ENCODE measurements around the gene ART5.

DNA sequence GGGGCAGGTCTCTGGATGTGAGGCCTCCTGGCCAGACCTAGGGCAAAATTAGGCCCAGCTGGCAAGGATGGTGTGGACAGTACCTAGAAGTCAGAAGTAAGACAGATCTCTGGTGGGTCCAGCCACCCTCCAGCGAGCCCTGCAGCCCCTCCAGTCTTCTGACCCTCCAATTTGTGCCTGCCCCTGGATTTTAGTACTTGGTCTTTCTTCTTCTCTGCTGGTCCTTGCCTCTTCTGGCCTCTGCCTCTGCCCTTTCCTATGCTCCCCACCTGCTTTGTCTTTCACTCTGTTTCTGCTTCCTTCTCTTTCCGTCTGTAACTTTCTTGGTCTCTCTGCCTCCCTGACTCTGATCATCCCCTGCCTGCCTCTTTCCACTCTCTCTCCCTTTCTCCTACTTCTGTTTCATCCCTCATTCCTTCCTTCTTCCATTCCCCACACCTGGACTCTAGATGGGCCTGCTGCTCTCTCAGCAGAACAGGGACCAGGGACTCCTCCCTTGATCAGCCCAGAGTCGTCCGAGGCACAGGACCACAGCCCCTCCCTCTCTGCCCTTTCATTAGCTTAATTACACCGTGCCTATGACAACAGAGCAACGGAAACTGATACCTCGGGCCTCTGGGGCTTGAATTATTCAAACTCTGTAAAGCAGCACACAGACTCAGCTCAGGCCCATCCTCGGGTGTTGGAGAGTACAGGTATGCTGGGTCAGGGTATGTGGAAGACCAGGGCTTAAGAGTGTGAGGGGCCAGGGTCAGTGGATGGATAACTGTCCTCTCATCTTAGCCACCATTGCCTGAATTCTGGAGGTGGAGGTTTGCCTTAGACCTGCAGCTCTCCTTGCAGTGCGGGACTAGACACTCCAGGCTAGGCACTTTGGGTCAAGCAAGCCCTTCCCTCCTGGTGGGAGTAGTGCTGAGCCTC, 29.8 kb upstream of the ART5 start, which contains the start of gene CHRNA10:
- TF ChIP-seq MAFK (IDR thresholded peaks at IDR 0.05; ENCODE audit: partially characterized antibody): no peak
- TF ChIP-seq, protein P1, sequence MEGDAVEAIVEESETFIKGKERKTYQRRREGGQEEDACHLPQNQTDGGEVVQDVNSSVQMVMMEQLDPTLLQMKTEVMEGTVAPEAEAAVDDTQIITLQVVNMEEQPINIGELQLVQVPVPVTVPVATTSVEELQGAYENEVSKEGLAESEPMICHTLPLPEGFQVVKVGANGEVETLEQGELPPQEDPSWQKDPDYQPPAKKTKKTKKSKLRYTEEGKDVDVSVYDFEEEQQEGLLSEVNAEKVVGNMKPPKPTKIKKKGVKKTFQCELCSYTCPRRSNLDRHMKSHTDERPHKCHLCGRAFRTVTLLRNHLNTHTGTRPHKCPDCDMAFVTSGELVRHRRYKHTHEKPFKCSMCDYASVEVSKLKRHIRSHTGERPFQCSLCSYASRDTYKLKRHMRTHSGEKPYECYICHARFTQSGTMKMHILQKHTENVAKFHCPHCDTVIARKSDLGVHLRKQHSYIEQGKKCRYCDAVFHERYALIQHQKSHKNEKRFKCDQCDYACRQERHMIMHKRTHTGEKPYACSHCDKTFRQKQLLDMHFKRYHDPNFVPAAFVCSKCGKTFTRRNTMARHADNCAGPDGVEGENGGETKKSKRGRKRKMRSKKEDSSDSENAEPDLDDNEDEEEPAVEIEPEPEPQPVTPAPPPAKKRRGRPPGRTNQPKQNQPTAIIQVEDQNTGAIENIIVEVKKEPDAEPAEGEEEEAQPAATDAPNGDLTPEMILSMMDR (IDR thresholded peaks at IDR 0.05): no peak
- TF ChIP-seq POLR2AphosphoS2 (conservative IDR thresholded peaks at IDR 0.05; ENCODE audit: low read length): no peak
- TF ChIP-seq EP300 (IDR thresholded peaks at IDR 0.05): no peak
- TF ChIP-seq CEBPB (IDR thresholded peaks at IDR 0.05): no peak
- no peak for TF ChIP-seq SMC3 (IDR thresholded peaks at IDR 0.05)
- no peak for TF ChIP-seq CHD2 (IDR thresholded peaks at IDR 0.05; ENCODE audit: low read length, partially characterized antibody)
- no peak for TF ChIP-seq POLR2A (IDR thresholded peaks at IDR 0.05; ENCODE audit: low read length)
